Left ventricle myocardium superior (tissue), 1 donor: Measurements from ENCODE around the gene GRAMD1B. TPM values are rescaled to one million over a fixed set of nuclear protein-coding genes. Genes with fewer than 3 reads are reported as not detected.

Experiments used
- ATAC-seq: fragments of 200-7000 bp; cut with Tn5 transposase; one replicate; pipeline ENCODE4 v1.9.1; 2020; ENCODE audit warnings: mild to moderate bottlenecking, moderate library complexity
- DNase-seq: peaks from one replicate; pipeline ENCODE4 v3.0.0-alpha.2; 2020
- intact Hi-C: fragments of 100-400 bp; cut with micrococcal nuclease; formaldehyde crosslinking; loops from one replicate; pipeline ENCODE4 v1.11.0; 2022
- total RNA-seq: library from RNA; stranded (reverse); fragmentation: NEBNext Ultra II Directional; extraction: Animal tissue kit (Norgen Biotek cat#: 25700); gene quantifications from one replicate; pipeline ENCODE4 v1.2.1, GENCODE V29; 2021
- donor health status: DM: no; HTN: yes; CAD: no; lungs with severe emphysema.

The GRAMD1B gene
- total RNA-seq, 1 donor from 2014 or later: 12.2 TPM

DNA sequence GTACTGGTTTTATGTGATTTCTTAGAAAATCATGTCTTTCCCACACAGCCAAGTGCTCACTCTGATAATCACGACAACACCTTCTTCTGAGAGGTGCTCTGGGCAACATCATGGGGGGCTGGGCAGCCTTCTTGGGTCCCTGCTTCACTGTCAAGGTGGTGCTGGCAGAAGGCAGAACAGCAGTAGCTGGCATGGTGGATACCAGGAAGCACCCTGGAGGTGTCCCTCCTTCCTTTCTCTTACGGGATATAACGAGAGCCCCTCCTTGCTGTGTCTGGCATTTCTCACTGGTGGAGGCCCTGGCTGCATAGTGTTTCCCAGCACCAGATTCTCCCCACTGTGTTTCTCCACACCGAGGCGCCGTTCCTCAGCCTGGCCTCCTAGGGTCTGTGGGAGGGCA is 163.5 kb downstream of the GRAMD1B start:
- DNase-seq (no peak), ATAC-seq (no peak)
- intact Hi-C loops: no loop called here

DNA sequence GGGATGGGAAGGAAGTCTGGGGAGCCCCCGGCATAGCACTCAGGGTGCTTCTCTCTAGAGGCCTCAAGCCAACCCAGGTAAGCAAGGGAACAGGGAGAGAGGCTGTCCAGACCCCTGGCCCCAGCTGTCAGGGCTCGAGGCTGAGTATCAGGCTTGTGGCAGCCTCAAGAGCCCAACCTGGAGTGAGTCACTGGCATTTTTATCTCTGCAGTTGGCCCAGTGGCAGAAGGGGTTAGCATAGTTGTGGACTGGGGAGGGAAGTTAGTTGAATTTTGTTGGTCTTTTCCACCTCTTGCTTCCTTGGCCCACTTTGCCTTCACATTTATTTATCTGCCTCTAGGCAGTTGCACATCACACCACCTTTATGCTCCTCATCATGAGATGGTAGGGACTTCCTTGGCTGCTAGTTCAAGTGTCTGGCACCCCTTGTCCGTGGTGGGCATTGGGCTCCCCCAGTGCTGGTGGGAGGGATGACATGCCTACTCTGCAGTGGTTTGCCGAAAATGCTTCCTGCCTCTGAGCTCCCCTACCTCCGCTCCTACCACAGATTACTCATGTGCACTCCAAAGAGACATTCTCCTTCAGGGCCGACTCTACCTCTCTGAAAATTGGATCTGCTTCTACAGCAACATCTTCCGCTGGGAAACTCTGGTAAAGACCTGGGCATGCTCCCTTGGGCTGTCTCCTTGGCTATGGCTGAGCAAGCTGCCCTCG is 164.3 kb downstream of the GRAMD1B start:
- peak; percentile 51 for ATAC-seq
- DNase-seq: no peak
- intact Hi-C loops: no loop called here

- no peak for ATAC-seq
These were observed 164.9 kb downstream of the GRAMD1B start for GRCh38 chr11:123594921-123595320.

DNA sequence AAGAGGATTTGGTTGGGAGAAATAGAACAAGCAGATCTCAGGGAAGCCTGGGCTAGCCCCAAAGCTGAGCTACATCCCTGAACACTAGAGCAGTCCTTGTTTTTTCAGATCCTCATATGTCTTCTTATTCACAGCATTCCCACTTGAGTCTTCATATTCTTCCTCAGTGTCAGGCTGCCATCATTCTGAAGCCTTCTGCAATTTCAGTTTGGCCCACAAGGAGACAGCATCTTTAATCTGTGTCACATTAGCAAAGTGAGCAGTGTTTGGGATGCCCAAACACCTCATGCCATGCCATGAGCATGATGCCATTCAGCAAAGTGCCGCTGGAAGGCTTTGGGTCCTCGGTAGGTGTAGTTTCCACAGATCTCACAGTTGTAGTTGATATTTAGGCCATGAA is 167.8 kb downstream of the GRAMD1B start:
- intact Hi-C loops: no loop called here
- DNase-seq: no peak
- no peak for ATAC-seq

More at GRCh38 chr11:123594921-123595320, 164.9 kb downstream of the GRAMD1B start:
- intact Hi-C loops: no loop called here
- no peak for DNase-seq

DNA sequence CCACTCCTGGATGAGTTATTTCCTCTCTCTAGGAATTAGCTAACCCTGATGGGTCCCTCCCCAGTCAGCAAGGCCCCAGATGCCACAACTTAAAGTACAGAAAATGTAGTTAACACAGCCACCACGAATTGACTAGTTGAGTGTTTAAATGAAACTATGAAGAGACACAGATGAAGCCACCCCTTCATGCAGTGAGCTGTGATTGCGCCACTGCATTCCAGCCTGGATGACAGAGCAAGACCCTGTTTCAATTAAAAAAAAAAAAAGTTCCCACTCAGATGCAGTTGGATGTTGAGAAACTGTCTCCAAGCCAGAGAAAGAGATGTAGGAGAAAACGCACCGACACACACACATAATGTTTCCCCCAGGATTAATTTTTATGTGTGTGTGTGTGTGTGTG is 171.1 kb downstream of the GRAMD1B start:
- intact Hi-C loops: no loop called here
- ATAC-seq (no peak), DNase-seq (no peak)

GRCh38 chr11:123601743-123602142 is 171.7 kb downstream of the GRAMD1B start:
- no peak for ATAC-seq

DNA sequence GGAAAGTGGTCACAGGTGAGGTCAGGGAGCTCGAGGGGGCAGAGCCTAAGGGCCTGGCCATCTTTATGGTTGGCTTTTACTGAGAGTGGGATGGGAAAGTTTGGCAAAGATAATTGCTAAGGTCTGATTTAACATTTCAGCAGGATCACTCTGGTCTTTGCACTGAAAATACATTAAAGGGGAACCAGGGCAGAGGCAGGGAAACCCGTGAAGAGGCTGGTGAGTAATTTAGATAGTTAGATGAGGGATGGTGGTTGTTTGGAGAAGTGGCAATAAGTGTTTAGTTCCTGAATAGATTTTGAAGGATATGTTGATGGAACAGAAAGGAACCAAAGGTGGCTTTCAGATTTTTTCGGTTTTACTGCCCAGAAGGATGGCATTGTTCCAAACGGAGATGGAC is 173.6 kb downstream of the GRAMD1B start:
- DNase-seq: no peak

More at GRCh38 chr11:123601743-123602142, 171.7 kb downstream of the GRAMD1B start:
- intact Hi-C loops: no loop called here
- DNase-seq: no peak

DNA sequence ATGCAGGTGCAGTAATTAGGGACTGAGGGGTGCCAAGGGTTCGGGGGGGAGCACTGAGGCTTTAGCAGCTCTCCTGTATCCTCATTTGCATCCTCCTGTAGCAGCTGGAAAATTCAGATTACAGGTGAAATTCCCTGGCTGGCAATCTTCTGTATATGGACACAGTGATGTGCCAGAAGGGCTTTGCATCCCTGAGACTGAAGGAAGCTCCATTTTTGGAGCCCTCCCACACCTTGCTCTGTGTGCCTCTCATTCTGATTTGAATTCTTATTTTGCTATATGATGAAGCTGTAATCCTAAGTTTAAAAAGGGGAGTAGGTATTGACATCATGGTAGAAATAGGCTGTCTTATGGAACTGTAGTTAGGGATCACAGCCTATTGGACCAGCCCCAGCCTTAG is 177.7 kb downstream of the GRAMD1B start:
- intact Hi-C loops: no loop called here
- no peak for DNase-seq
- ATAC-seq: no peak

More for the DNA sequence above, 173.6 kb downstream of the GRAMD1B start:
- intact Hi-C loops: no loop called here
- no peak for ATAC-seq

- DNase-seq (no peak), ATAC-seq (peak; percentile 33)
- intact Hi-C loops: no loop called here
These were observed 178.3 kb downstream of the GRAMD1B start for GRCh38 chr11:123608371-123608770.

GRCh38 chr11:123608945-123609344 is 178.9 kb downstream of the GRAMD1B start:
- peak; percentile 60 for ATAC-seq
- DNase-seq: no peak
- intact Hi-C loops: no loop called here

DNA sequence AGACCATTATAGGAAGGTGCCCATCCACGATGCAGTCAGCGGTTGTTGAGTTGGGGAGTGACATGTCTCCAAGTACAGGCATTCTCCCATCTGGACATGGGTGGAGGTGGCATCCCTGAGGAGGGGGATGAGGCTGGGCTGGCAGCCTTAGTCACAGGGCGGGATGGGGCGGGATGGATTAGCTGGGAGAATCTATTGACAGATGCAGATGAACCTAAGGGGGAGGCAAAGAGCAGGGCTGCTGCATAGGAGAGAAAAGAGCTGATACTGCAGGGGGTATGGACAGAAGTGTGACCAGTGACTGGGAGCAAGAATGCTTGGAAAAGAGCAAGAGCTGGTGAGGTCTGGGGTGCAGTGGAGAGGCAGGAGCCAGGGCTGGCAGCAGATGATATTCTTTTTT is 181.6 kb downstream of the GRAMD1B start:
- DNase-seq (no peak), ATAC-seq (no peak)
- intact Hi-C loops: no loop called here

- intact Hi-C loops: no loop called here
- DNase-seq (peak; percentile 86), ATAC-seq (peak; percentile 99)
These were observed 186.6 kb downstream of the GRAMD1B start for GRCh38 chr11:123616505-123617198.

- intact Hi-C loops: no loop called here
- no peak for ATAC-seq
- DNase-seq: no peak
These were observed 192.5 kb downstream of the GRAMD1B start for GRCh38 chr11:123622576-123622975.

- intact Hi-C loops: no loop called here
- ATAC-seq (no peak), DNase-seq (no peak)
These were observed 194.9 kb downstream of the GRAMD1B start for GRCh38 chr11:123624974-123625373.

GRCh38 chr11:123628936-123629683 is 199.0 kb downstream of the GRAMD1B start:
- DNase-seq (peak; percentile 73), ATAC-seq (peak; percentile 83)
- intact Hi-C loops: no loop called here

DNA sequence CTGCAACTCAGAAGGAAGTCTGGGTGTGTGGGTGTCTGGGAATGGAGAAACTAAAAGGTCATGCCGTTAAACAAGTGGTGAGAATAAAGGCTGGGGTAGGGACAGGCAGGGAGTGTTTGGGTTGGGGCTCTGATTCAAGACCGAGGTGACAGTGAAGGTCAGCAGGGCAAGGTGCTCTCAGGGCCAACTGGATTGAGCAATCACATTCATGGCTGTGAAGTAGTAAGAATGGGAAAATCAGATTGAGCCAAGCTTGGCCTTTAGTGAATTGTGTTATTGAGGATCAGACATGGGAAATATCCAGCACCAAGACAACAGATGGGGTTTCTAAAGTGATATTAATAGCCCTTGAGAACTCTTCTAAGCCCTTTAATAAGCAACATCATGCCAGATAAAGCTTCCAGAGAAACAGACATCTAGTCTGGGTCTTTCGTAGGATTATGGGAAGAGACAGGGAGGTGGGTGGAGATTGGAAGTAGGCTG is 200.1 kb downstream of the GRAMD1B start:
- DNase-seq (no peak), ATAC-seq (peak; percentile 56)
- intact Hi-C loops: no loop called here

- ATAC-seq: no peak
These were observed 210.0 kb downstream of the GRAMD1B start for GRCh38 chr11:123640029-123640428.

GRCh38 chr11:123640677-123641494 is 210.8 kb downstream of the GRAMD1B start:
- DNase-seq (peak; percentile 59), ATAC-seq (peak; percentile 83)
- intact Hi-C loops: loop anchor here (5.0 kb wide), 1 partner anchor 66 kb away; no protein-coding TSS in a partner anchor

More at GRCh38 chr11:123640029-123640428, 210.0 kb downstream of the GRAMD1B start:
- intact Hi-C loops: loop anchor here (5.0 kb wide), 1 partner anchor 67 kb away; no protein-coding TSS in a partner anchor
- DNase-seq: no peak

- DNase-seq: no peak
- ATAC-seq: no peak
- intact Hi-C loops: loop anchor here (5.0 kb wide), 1 partner anchor 66 kb away; no protein-coding TSS in a partner anchor
These were observed 211.4 kb downstream of the GRAMD1B start for GRCh38 chr11:123641495-123641840.
